ENCODE data around the gene SLC12A8. TPM values are rescaled to one million over a fixed set of nuclear protein-coding genes. Genes with fewer than 3 reads are reported as not detected.

Gene SLC12A8
- total RNA-seq, 2 experiments from 2014 or later: 0.26 to 0.39 TPM

GRCh38 chr3:125069452-125069851 lies 143.1 kb downstream of the SLC12A8 start:
- intact Hi-C loops (cut with DNase I, micrococcal nuclease): no loop called here
- CTCF ChIA-PET: interaction anchor here (0.5 to 1.3 kb wide), 2 partner anchors 15 to 241 kb away, joined by 3 read pairs; no protein-coding TSS in a partner anchor

GRCh38 chr3:125068265-125068664 lies 144.3 kb downstream of the SLC12A8 start:
- peaks cover 11% of the 10 kb centered on the region for H3K4me1 Mint-ChIP-seq
- no peaks in the 10 kb centered on the region for H3K9me3 Mint-ChIP-seq (ENCODE audit: low read depth)
- ChIA-PET CTCF (interaction anchor here (1.0 kb wide), 1 partner anchor 24 kb away, joined by 4 read pairs; no protein-coding TSS in a partner anchor), POLR2A (no interaction called here)
- no peak for ATAC-seq
- peaks cover 4% of the 10 kb centered on the region for H3K27me3 Mint-ChIP-seq
- H3K4me3 Mint-ChIP-seq: no peak overlapping the region
- intact Hi-C loops (cut with DNase I, micrococcal nuclease): no loop called here
- no peaks in the 10 kb centered on the region for H3K36me3 Mint-ChIP-seq (ENCODE audit: low read depth)
- no peak for DNase-seq
- no peak overlapping the region for H3K27ac Mint-ChIP-seq

More at GRCh38 chr3:125069452-125069851, 143.1 kb downstream of the SLC12A8 start:
- no peak for ATAC-seq
- Mint-ChIP-seq H3K4me1 (peaks cover 11% of the 10 kb centered on the region), H3K27me3 (no peaks in the 10 kb centered on the region), H3K27ac (no peak overlapping the region), H3K4me3 (no peak overlapping the region), H3K9me3 (ENCODE audit: low read depth) (no peaks in the 10 kb centered on the region), H3K36me3 (ENCODE audit: low read depth) (no peaks in the 10 kb centered on the region)
- no peak for DNase-seq
- POLR2A ChIA-PET: no interaction called here

DNA sequence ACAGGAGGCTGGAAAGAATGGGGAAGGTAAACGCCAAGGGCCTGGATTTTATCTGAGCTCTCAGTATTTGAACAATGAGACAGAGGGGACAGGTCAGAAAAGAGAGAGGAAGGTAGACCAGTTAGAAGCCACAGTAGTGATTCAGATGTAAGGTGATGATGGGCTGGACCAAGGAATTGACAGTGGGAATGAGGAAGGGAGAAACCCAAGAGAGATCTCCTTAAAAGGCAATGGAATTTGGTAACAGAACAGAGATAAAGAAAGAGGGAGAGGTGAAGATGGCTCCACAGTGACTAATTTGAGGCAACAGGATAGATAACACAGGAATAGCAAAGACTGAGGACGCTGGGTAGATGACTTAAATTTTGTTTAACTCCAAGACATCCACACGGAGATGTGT lies 145.3 kb downstream of the SLC12A8 start:
- Mint-ChIP-seq H3K27me3 (peaks cover 4% of the 10 kb centered on the region), H3K27ac (no peak overlapping the region), H3K4me3 (no peak overlapping the region), H3K9me3 (ENCODE audit: low read depth) (no peaks in the 10 kb centered on the region), H3K36me3 (ENCODE audit: low read depth) (no peaks in the 10 kb centered on the region), H3K4me1 (peaks cover 11% of the 10 kb centered on the region)
- no peak for DNase-seq
- ChIA-PET POLR2A (no interaction called here), CTCF (no interaction called here)
- ATAC-seq: no peak
- intact Hi-C loops (cut with DNase I, micrococcal nuclease): no loop called here

- H3K4me3 Mint-ChIP-seq: no peak overlapping the region
- no peak for DNase-seq
- intact Hi-C loops (cut with DNase I, micrococcal nuclease): no loop called here
- CTCF ChIA-PET: interaction anchor here (0.7 kb wide), 1 partner anchor 57 kb away, joined by 3 read pairs; no protein-coding TSS in a partner anchor
- H3K4me1 Mint-ChIP-seq: no peaks in the 10 kb centered on the region
- ATAC-seq: no peak
- H3K27me3 Mint-ChIP-seq: peaks cover 21% of the 10 kb centered on the region
- H3K27ac Mint-ChIP-seq: no peak overlapping the region
- POLR2A ChIA-PET: no interaction called here
- H3K36me3 Mint-ChIP-seq (ENCODE audit: low read depth): no peaks in the 10 kb centered on the region
- H3K9me3 Mint-ChIP-seq (ENCODE audit: low read depth): no peaks in the 10 kb centered on the region
These were observed 149.5 kb downstream of the SLC12A8 start for GRCh38 chr3:125062904-125063618.

GRCh38 chr3:125061646-125062045 lies 150.9 kb downstream of the SLC12A8 start:
- H3K27ac Mint-ChIP-seq: no peak overlapping the region
- no peak for DNase-seq
- no peak for ATAC-seq
- intact Hi-C loops (cut with DNase I, micrococcal nuclease): no loop called here
- peaks cover 1% of the 10 kb centered on the region for H3K4me1 Mint-ChIP-seq
- ChIA-PET CTCF (no interaction called here), POLR2A (no interaction called here)
- H3K27me3 Mint-ChIP-seq: peaks cover 21% of the 10 kb centered on the region
- no peaks in the 10 kb centered on the region for H3K9me3 Mint-ChIP-seq (ENCODE audit: low read depth)
- no peaks in the 10 kb centered on the region for H3K36me3 Mint-ChIP-seq (ENCODE audit: low read depth)
- H3K4me3 Mint-ChIP-seq: no peak overlapping the region

DNA sequence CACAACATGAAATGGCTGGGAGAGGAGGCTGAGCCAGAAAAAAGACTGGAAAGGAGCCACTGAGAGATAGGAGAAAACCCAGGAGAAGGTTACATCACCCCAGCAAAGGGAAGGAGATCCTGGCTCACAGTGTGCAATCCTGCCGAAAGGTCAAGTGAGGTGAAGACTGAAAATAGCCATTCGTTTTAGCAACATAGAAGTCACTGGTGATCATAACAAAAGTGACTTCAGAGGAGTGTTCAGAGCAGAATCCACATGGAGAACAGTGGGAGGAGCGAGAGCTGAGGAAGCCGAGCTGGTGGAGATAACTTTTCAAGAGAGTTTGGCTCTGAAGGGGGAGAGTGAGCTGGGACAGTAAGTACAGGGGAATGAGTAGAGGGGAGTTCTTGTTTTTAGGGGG lies 151.4 kb downstream of the SLC12A8 start:
- intact Hi-C loops (cut with DNase I, micrococcal nuclease): no loop called here
- Mint-ChIP-seq H3K4me1 (peaks cover 4% of the 10 kb centered on the region), H3K27ac (no peak overlapping the region), H3K9me3 (ENCODE audit: low read depth) (no peaks in the 10 kb centered on the region), H3K27me3 (peaks cover 21% of the 10 kb centered on the region), H3K36me3 (ENCODE audit: low read depth) (no peaks in the 10 kb centered on the region), H3K4me3 (no peak overlapping the region)
- ChIA-PET POLR2A (no interaction called here), CTCF (no interaction called here)
- DNase-seq (no peak), ATAC-seq (no peak)

- intact Hi-C loops (cut with DNase I, micrococcal nuclease): loop anchor here in 1 of 2 experiments (5.0 to 10.0 kb wide), 4 partner anchors 63 to 1855 kb away; partner anchors contain the start of genes HACD2, SEC22A and SLC41A3
- peaks cover 21% of the 10 kb centered on the region for H3K27me3 Mint-ChIP-seq
- CTCF ChIA-PET: no interaction called here
These were observed 152.9 kb downstream of the SLC12A8 start for GRCh38 chr3:125059488-125060245.

DNA sequence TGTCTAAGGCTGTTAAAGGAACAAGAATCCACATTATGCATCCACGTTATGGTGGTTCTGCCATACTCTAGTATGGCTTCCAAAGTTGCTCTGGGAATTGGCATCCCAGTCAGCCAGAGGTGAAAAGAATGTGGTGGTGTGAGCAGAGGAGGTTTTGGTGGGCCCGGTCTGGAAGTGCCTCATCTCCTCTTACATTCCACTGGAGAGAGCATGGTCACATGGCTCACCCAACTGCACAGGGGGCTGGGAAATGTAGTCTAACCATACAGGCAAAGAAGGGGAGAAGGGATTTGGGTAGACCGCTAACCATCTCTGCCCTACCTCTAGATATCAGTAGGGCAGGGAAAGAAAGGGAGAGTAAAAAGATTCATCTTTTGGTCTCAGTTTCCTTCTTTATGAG lies 153.6 kb downstream of the SLC12A8 start:
- intact Hi-C loops (cut with DNase I, micrococcal nuclease): loop anchor here in 1 of 2 experiments (5.0 to 10.0 kb wide), 4 partner anchors 63 to 1854 kb away; partner anchors contain the start of genes HACD2, SEC22A and SLC41A3
- peaks cover 3% of the 10 kb centered on the region for H3K36me3 Mint-ChIP-seq (ENCODE audit: low read depth)
- ATAC-seq (no peak), DNase-seq (no peak)
- CTCF ChIA-PET: no interaction called here
- no peaks in the 10 kb centered on the region for H3K9me3 Mint-ChIP-seq (ENCODE audit: low read depth)
- POLR2A ChIA-PET: no interaction called here
- H3K27me3 Mint-ChIP-seq: peaks cover 21% of the 10 kb centered on the region
- H3K4me3 Mint-ChIP-seq: no peak overlapping the region
- H3K4me1 Mint-ChIP-seq: peaks cover 14% of the 10 kb centered on the region
- H3K27ac Mint-ChIP-seq: no peak overlapping the region

More at GRCh38 chr3:125059488-125060245, 152.9 kb downstream of the SLC12A8 start:
- POLR2A ChIA-PET: interaction anchor here (0.6 kb wide), 1 partner anchor 299 kb away, joined by 4 read pairs; no protein-coding TSS in a partner anchor
- DNase-seq (no peak), ATAC-seq (no peak)
- H3K4me1 Mint-ChIP-seq: peaks cover 7% of the 10 kb centered on the region
- H3K9me3 Mint-ChIP-seq (ENCODE audit: low read depth): no peaks in the 10 kb centered on the region
- H3K36me3 Mint-ChIP-seq (ENCODE audit: low read depth): peaks cover 2% of the 10 kb centered on the region
- no peak overlapping the region for H3K27ac Mint-ChIP-seq
- no peak overlapping the region for H3K4me3 Mint-ChIP-seq

DNA sequence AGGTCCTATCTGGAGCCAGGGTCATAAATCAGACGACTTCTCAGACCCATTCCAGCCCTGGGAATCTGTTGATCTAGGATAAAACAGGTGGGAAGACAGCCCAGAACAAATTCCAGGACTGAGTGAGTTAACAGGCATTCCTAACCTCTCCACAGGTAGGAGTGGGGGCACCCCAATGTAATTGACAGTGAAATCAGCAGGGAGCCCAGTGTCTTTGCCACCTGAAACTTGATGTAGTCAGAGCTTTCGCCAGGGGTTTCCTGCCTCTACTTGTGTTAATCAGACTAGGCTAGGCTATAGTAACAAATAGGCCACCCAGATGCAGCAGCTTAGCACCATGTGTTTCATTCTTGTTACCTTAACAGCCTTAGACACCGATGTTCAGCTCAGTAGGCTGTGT lies 154.0 kb downstream of the SLC12A8 start:
- no peak for DNase-seq
- H3K27me3 Mint-ChIP-seq: peaks cover 18% of the 10 kb centered on the region
- no peak overlapping the region for H3K4me3 Mint-ChIP-seq
- POLR2A ChIA-PET: no interaction called here
- intact Hi-C loops (cut with DNase I, micrococcal nuclease): loop anchor here in 1 of 2 experiments (5.0 to 10.0 kb wide), 4 partner anchors 64 to 1854 kb away; partner anchors contain the start of genes HACD2, SEC22A and SLC41A3
- CTCF ChIA-PET: interaction anchor here (1.6 kb wide), 1 partner anchor 61 kb away, joined by 3 read pairs; no protein-coding TSS in a partner anchor
- H3K36me3 Mint-ChIP-seq (ENCODE audit: low read depth): peaks cover 3% of the 10 kb centered on the region
- no peaks in the 10 kb centered on the region for H3K9me3 Mint-ChIP-seq (ENCODE audit: low read depth)
- no peak for ATAC-seq
- H3K4me1 Mint-ChIP-seq: peaks cover 18% of the 10 kb centered on the region
- no peak overlapping the region for H3K27ac Mint-ChIP-seq

DNA sequence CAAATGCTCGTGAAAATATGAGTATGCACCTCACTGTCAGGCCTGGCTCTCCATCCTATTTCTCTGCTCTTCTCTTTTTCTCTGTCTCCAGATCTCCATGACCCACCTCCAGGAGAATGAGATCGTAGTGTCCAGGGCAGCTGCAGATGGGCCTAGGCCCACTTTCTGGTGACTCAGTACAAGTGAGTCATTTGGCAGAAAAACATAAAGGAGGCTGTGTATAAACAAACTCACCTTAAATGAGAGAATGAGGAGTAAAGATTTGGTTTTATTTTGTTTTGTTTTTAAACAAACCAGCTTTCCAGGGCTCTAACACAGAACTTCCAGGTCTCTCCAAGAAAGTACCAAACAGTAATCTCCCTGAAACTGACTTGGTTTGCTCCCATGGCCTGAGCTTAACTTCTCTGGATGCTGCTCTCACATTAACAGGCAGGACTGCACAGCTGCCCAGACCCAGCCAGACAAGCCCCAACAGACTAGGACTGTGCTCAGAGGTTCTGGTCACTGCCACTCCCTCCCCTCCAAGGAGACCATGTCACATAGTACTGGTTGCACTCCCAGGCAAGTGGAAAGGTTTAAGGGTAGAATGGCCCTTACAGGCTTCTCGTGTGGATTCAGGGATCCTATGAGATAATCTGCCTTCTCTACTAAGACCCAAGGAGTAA lies 155.2 kb downstream of the SLC12A8 start:
- Mint-ChIP-seq H3K36me3 (ENCODE audit: low read depth) (peaks cover 3% of the 10 kb centered on the region), H3K27ac (no peak overlapping the region), H3K27me3 (peaks cover 17% of the 10 kb centered on the region), H3K4me3 (no peak overlapping the region), H3K4me1 (peaks cover 30% of the 10 kb centered on the region), H3K9me3 (ENCODE audit: low read depth) (no peaks in the 10 kb centered on the region)
- ChIA-PET CTCF (interaction anchor here (0.6 to 1.7 kb wide), 4 partner anchors 20 to 66 kb away, joined by 3 to 5 read pairs (median 4); no protein-coding TSS in a partner anchor), POLR2A (interaction anchor here (0.7 kb wide), 1 partner anchor 12 kb away, joined by 3 read pairs; no protein-coding TSS in a partner anchor)
- ATAC-seq (no peak), DNase-seq (no peak)
- intact Hi-C loops (cut with DNase I, micrococcal nuclease): loop anchor here in 1 of 2 experiments (5.0 to 10.0 kb wide), 4 partner anchors 65 to 1853 kb away; partner anchors contain the start of genes HACD2, SEC22A and SLC41A3

Measured in activated CD4-positive, alpha-beta T cell treated with anti-CD3 and anti-CD28 coated beads for 36 hours (primary cell).